Astrocyte of the hippocampus (primary cell): Measurements from ENCODE around the gene LRIG3.
"Not testable (repeated sequence)": the region's sequence is repeated elsewhere in the genome, so short reads cannot be mapped to it uniquely, and the experiment has no call there.

Experiments
- DNase-seq: peaks from one replicate; pipeline ENCODE4 v3.0.0; 2011; ENCODE audit warnings: low read depth, low spot score

LRIG3 gene

DNA sequence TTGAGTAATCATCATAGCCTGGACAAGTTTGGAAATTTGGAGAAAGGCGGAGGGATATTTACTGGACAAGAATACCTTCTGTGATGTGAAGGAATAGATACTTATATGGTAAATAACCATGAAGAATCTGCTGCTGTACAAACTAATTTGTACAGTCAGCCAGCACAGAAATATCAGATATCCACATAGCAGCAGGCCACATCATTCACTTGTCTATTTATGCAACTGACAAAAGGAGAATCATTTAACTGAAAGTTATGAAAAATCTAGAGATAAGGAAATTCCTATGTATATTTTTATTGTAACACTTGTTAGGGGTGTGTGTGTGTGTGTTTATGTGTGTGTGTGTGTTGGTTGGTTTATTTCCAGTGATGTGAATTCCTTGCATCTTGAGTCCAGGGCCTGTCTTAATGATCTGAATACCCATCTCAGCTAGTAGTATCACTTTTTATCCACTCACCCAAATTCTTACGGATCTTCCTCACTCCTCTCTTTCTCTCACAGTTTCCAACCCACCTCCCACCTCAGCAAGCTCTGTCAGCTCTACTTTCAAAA is 10.5 kb upstream of the LRIG3 start:
- DNase-seq: no peak

GRCh38 chr12:58927120-58927519 is 6.8 kb upstream of the LRIG3 start:
- no peak for DNase-seq

GRCh38 chr12:58926586-58926985 is 6.3 kb upstream of the LRIG3 start:
- DNase-seq: no peak

GRCh38 chr12:58925751-58926150 is 5.4 kb upstream of the LRIG3 start:
- DNase-seq: no peak

DNA sequence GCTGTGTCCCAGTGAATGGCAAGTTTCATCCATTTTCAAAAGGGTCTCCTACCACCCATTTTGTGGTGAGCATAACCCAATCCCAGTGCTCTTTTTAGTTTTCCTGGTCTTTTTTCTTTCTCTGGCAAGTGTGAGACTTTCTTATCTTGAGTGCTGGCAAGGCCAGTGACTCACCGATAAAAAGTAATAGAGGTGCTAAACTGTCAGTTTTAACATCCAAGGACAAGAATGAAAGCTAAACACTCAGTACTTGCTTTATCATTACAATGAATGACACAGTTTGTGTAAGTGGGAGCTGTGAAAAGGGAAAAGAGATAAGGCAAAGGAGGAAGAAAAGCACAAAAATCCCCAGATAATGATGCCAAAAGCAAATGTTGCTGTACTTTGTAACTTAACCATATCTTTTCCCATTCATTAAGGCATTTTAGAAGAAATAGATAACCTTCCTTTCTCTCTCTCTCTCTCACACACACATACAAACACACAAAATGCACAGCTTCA is 4.9 kb upstream of the LRIG3 start:
- DNase-seq: peak; percentile 54

DNA sequence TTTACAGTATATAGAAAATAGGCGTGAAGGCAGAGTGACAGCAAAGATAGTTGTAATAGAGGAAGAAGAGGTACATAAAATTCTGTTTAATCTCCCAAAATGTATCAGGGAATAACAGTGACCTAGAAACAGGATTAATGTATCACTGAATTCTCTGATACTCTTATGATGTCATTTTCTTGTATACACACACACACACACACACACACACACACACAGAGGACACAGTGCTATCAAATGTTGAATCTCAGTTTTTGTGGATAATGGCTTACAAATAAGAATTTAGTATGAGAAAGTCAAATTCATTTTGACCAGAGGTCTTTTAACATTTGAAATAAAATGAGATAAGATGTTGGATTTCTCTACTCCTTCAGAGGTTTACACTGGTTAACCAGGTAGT is 4.3 kb upstream of the LRIG3 start:
- DNase-seq: no peak

DNA sequence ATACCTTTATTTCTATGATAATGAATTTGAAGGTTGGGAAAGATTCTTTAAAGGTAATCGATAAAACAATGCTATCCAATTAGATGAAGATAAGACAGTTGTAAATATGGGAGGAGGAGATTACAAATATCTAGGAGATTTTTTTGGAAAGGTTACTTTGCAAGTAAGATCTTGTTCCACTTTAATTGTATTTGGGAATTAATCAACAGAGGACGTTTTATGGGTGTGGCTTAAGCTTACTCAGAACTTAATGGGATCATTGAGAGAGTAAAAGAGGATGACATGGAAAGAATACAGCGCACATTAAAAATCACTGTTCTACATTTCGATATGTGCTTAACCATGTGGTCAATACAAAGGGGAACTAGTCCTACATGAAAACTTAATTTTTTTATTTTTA is 3.5 kb upstream of the LRIG3 start:
- DNase-seq: no peak

DNA sequence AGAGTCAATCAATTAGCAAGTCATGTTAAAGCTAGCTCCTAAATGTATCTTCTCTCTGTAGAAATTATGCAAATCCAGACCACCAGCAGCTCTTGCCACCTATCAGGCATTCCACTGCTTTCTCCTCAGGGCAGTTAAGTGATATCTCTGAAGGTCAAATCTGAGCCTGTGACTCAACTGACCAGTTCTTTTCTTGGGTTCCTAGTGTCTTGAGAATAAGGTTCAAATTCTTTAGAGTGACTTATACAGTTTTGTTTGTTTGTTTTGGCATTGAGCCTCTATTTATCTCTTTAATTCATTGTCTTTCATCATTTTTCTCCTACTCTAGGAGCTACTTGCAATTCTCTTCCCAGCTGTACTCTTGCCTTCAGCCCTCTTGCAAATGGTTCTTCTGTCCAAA is 2.5 kb upstream of the LRIG3 start:
- DNase-seq: peak; percentile 9

DNA sequence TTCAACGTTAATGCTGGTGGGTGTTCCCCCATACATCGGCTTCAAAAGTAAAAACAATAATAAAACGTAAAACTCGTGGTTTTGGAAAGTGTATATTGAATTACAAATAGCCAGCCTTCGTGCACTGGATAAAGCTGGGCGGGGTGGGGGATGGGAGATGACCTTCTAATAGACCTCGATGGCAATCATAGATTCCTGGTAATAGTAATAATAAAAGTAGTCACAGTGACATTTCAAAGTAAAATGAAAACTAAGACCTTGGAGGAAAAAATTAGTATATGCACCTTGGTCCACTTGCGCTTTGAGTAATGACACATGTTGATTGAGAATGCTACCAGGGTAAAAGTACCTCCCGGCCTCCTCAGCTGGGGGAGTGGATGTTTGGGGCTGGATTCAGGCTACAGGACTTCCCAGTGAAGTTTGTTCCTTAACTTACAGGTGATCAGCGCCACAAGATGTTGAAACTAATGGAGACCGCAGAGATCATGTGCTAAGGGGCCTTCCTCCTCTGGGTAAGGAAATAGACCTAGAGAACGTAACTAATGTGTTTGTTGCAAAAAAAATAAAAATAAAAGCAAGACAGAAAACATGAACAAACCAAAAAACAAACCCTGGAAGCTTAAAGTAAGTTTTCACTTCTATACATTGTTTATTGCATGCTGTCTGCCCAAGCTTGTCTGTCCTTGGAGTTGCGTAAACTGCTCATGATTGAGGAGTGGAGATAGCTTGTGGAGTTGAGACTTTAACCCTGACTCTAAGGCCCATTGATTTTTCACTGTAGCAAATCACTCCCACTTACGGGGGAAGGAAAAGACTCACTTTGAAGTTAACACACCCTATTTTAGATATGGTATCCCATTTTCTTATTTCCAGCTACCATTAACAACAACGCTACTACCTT is 907 bp upstream of the LRIG3 start:
- no peak for DNase-seq

GRCh38 chr12:58919231-58920101 is 838 bp downstream of the LRIG3 start:
- DNase-seq: peak; percentile 70

- DNase-seq: peak; percentile 30
Measured at GRCh38 chr12:58918469-58918844, 1.8 kb downstream of the LRIG3 start.

DNA sequence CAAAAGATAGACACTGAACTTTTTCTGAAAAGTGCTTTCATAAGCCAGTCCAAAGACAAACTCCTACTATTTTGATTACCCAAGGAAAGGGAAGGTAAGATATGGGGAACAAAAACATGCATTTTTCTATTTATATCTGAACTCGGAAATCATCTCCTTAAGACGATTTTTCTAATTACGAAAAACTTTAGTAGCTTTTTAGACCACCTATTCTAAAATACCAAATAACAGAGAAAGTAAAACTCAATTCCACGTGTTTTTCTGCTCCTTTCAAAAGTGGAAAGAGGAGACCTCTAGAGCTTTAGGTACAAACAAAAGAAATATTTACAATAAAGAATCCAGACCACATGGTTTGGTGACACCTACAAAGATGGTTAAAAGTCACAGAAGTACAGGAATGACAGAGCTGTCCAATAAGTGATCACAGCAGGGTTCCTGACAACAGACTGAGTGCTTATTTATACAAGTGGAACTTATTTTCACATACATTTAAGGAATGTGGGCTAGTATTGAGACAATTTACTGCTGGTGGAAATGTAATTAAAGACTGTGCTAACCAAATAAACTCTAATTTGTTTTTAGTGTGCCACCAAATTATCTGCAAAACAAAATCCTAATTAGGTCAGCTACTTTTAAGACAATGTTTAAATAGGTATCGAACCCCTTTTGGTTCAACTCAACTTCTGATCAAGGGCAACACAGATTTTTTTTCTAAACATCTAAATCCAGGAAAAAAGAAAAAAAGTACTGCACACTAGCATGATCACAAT is 2.4 kb downstream of the LRIG3 start:
- DNase-seq: peak; percentile 52

DNA sequence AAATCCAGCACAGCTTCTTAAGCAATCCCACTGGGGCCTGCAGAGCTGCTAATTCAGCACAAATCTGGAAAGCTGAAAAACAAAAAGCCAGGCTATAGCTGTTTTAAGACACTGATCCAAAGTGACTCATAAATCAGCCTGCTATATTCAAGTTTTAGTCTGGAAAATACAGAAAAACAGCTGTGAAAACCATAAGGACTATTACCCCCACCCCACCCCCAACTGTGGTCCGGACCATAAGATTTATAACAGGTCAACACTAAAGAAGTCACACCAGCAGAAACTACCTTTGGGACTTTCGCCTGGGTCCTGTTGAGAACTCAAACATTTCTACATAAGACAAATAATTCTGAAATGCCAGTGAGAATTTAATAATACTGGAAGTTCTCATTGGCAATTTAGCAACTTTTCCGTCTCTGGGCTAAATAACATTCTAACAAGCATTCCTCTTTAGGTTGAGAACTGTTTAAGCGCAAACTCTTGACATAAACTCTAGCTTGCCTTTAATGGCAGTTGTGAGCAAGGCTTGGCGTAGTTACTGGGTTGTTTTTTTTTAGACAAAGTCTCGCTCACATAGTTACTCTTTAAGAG is 3.3 kb downstream of the LRIG3 start:
- DNase-seq: peak; percentile 63

GRCh38 chr12:58916161-58916621 is 4.1 kb downstream of the LRIG3 start:
- DNase-seq: no peak

- peak; percentile 72 for DNase-seq
Measured at GRCh38 chr12:58915634-58916033, 4.7 kb downstream of the LRIG3 start.

- no peak for DNase-seq
Measured at GRCh38 chr12:58915037-58915436, 5.3 kb downstream of the LRIG3 start.

- DNase-seq: peak; percentile 44
Measured at GRCh38 chr12:58914457-58914856, 5.8 kb downstream of the LRIG3 start.

GRCh38 chr12:58907391-58907790 is 12.9 kb downstream of the LRIG3 start:
- peak; percentile 86 for DNase-seq

GRCh38 chr12:58906917-58907316 is 13.4 kb downstream of the LRIG3 start:
- no peak for DNase-seq

- no peak for DNase-seq
Measured at GRCh38 chr12:58905422-58905821, 14.9 kb downstream of the LRIG3 start.

GRCh38 chr12:58902726-58903125 is 17.6 kb downstream of the LRIG3 start:
- DNase-seq: not testable (repeated sequence)
